ENCODE results near the gene ZCCHC17. TPM values are rescaled to one million over a fixed set of nuclear protein-coding genes. Genes with fewer than 3 reads are reported as not detected.
A peak's percentile ranks its signal among the peaks of the same experiment; 100 is the strongest.

ZCCHC17 gene
- total RNA-seq, 1 experiment from 2014 or later: 48.8 TPM

- DNase-seq (ENCODE audit: low spot score): no peak
- H3K36me3 ChIP-seq (ENCODE audit: insufficient read depth, low read length, poor library complexity, severe bottlenecking): no peaks in the 10 kb centered on the region
- CTCF ChIA-PET: no interaction called here
- H3K27me3 ChIP-seq (replicated peaks; ENCODE audit: insufficient read depth, low read depth, low read length, poor library complexity): peaks cover 48% of the 10 kb centered on the region
- H3K27ac ChIP-seq (ENCODE audit: low read depth, low read length, poor library complexity, severe bottlenecking): no peak overlapping the region
- peaks cover 8% of the 10 kb centered on the region for H3K4me1 ChIP-seq (ENCODE audit: insufficient read depth, low read length, poor library complexity, severe bottlenecking)
- POLR2A ChIA-PET (ENCODE audit: low non-redundant PET): no interaction called here
- no TSS peak for BruUV-seq (replicated peaks)
- intact Hi-C loops (cut with micrococcal nuclease; ENCODE audit: unreplicated experiment): no loop called here
- H3K4me3 ChIP-seq (ENCODE audit: low read depth, low read length, poor library complexity, severe bottlenecking): no peak overlapping the region
- TF ChIP-seq, protein P1, sequence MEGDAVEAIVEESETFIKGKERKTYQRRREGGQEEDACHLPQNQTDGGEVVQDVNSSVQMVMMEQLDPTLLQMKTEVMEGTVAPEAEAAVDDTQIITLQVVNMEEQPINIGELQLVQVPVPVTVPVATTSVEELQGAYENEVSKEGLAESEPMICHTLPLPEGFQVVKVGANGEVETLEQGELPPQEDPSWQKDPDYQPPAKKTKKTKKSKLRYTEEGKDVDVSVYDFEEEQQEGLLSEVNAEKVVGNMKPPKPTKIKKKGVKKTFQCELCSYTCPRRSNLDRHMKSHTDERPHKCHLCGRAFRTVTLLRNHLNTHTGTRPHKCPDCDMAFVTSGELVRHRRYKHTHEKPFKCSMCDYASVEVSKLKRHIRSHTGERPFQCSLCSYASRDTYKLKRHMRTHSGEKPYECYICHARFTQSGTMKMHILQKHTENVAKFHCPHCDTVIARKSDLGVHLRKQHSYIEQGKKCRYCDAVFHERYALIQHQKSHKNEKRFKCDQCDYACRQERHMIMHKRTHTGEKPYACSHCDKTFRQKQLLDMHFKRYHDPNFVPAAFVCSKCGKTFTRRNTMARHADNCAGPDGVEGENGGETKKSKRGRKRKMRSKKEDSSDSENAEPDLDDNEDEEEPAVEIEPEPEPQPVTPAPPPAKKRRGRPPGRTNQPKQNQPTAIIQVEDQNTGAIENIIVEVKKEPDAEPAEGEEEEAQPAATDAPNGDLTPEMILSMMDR (conservative IDR thresholded peaks at IDR 0.05; ENCODE audit: low read depth, low read length): no peak
- no peak for TF ChIP-seq EZH2 (IDR thresholded peaks at IDR 0.05; ENCODE audit: borderline replicate concordance, low read depth, low read length, poor library complexity, severe bottlenecking)
- no peaks in the 10 kb centered on the region for H3K9me3 ChIP-seq (ENCODE audit: low read depth, low read length, poor library complexity, severe bottlenecking)
These were observed 114.0 kb downstream of the ZCCHC17 start for GRCh38 chr1:31410871-31411270.

DNA sequence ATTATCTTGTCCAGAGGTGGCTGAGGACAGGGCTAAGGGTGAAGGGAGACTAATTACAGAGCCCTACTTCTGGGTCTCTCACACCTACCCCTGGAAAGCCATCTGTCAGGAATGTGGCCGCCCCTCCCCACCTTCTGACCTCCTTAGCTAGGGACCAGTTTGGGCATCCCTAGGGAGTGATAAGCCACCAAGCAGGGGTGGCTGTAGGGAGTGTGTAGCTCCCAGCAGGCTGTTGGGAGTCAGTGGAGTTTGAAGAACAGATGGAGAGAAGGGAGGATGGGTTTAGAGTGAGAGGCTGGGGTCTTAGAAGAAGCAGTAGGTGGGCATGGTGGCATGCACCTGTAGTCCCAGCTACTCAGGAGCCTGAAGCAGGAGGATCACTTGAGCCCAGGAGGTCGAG, 115.4 kb downstream of the ZCCHC17 start:
- intact Hi-C loops (cut with micrococcal nuclease; ENCODE audit: unreplicated experiment): no loop called here
- ChIA-PET POLR2A (ENCODE audit: low non-redundant PET) (no interaction called here), CTCF (interaction anchor here (1.0 kb wide), 1 partner anchor 137 kb away, joined by 3 read pairs; no protein-coding TSS in a partner anchor)
- Histone ChIP-seq H3K4me1 (ENCODE audit: insufficient read depth, low read length, poor library complexity, severe bottlenecking) (peaks cover 8% of the 10 kb centered on the region), H3K9me3 (ENCODE audit: low read depth, low read length, poor library complexity, severe bottlenecking) (no peaks in the 10 kb centered on the region), H3K27ac (ENCODE audit: low read depth, low read length, poor library complexity, severe bottlenecking) (no peak overlapping the region), H3K36me3 (ENCODE audit: insufficient read depth, low read length, poor library complexity, severe bottlenecking) (no peaks in the 10 kb centered on the region), H3K27me3 (replicated peaks; ENCODE audit: insufficient read depth, low read depth, low read length, poor library complexity) (peaks cover 51% of the 10 kb centered on the region), H3K4me3 (ENCODE audit: low read depth, low read length, poor library complexity, severe bottlenecking) (no peak overlapping the region)
- TF ChIP-seq, protein P1 (conservative IDR thresholded peaks at IDR 0.05; ENCODE audit: low read depth, low read length): no peak
- TF ChIP-seq EZH2 (IDR thresholded peaks at IDR 0.05; ENCODE audit: borderline replicate concordance, low read depth, low read length, poor library complexity, severe bottlenecking): peak; percentile 25
- no TSS peak for BruUV-seq (replicated peaks)
- no peak for DNase-seq (ENCODE audit: low spot score)

GRCh38 chr1:31412732-31413404, 116.0 kb downstream of the ZCCHC17 start, which contains the start of gene SERINC2:
Gene SERINC2 (plus strand): TSS chr1:31413213. CDS start chr1:31413266, 53 bp downstream.
- DNase-seq (ENCODE audit: low spot score): no peak
- Histone ChIP-seq H3K27ac (ENCODE audit: low read depth, low read length, poor library complexity, severe bottlenecking) (no peak within 1 kb of the TSS), H3K4me1 (ENCODE audit: insufficient read depth, low read length, poor library complexity, severe bottlenecking) (peaks cover 8% of the 10 kb centered on the region), H3K9me3 (ENCODE audit: low read depth, low read length, poor library complexity, severe bottlenecking) (no peaks in the 10 kb centered on the region), H3K4me3 (ENCODE audit: low read depth, low read length, poor library complexity, severe bottlenecking) (peak within 1 kb of the TSS; percentile 48), H3K27me3 (replicated peaks; ENCODE audit: insufficient read depth, low read depth, low read length, poor library complexity) (peaks cover 51% of the 10 kb centered on the region), H3K36me3 (ENCODE audit: insufficient read depth, low read length, poor library complexity, severe bottlenecking) (no peaks in the 10 kb centered on the region)
- ChIA-PET CTCF (interaction anchor here (0.7 kb wide), 1 partner anchor 287 kb away, joined by 3 read pairs; no protein-coding TSS in a partner anchor), POLR2A (ENCODE audit: low non-redundant PET) (no interaction called here)
- no TSS peak for BruUV-seq (replicated peaks)
- TF ChIP-seq, protein P1 (conservative IDR thresholded peaks at IDR 0.05; ENCODE audit: low read depth, low read length): no peak
- TF ChIP-seq EZH2 (IDR thresholded peaks at IDR 0.05; ENCODE audit: borderline replicate concordance, low read depth, low read length, poor library complexity, severe bottlenecking): no peak
- intact Hi-C loops (cut with micrococcal nuclease; ENCODE audit: unreplicated experiment): no loop called here
